HG02973 (cell line): ENCODE data around the gene PPY.
"Not testable (repeated sequence)": the region's sequence is repeated elsewhere in the genome, so short reads cannot be mapped to it uniquely, and the experiment has no call there.

Experiments used
- ATAC-seq: cut with Tn5 transposase; IDR thresholded peaks from one replicate; pipeline ENCODE4 v1.9.1; 2021; ENCODE audit warnings: moderate library complexity; ENCODE audit not compliant: unreplicated experiment

Gene PPY, protein sequence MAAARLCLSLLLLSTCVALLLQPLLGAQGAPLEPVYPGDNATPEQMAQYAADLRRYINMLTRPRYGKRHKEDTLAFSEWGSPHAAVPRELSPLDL

DNA sequence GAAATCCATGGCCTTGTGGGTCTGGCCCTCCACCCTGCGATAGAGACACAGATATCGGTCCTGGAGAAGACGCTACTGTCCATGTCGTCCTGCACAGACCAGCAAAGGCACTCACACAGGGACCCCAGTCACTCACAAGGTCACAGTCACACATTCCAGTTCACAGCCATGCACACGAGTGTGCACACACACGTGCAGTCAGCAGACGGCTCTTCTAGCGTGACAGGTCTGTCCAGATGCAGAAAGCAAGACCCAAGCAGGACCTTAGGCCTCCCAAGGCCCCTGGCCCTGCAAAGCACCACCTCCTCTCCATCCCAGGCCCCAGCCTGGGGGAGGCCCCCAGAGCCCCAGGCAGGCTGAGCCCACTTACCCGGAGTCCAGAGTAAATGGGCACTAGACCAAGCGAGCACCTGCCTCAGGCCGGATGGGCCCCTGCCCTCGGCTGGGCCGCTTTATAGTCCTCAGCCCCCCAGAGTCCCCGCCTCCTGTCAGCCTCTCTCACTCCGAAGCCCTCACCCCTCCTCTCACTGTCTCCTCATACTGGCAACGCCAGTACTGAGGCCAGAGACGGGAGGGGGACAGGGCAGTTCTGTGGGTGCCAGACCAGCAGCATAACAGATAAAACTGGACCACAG lies at the start of gene PPY:
TSS of gene PPY (minus strand) at position 426 of the 635 bp plus-strand sequence. CDS start 822 bp downstream, outside the sequence.
- ATAC-seq: no peak

DNA sequence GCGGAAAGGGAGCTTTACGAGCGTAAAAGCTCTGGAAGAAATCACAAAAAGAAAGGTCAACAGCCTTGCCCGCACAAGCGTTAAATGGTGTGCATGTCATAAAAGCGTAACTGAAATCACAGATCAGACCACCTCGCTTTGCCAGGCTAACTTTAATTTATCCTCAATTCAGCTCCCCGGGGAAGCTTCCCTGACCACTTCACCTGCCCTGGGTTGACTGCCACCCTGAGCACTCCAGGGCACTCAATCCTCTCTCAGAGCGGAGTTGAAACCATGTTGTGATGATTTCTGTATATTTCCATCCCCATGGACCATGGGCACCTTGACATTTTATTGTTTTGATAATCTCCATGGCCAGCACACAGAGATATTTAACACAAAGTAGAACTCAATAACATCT lies 46.0 kb upstream of the PPY start:
- no peak for ATAC-seq

DNA sequence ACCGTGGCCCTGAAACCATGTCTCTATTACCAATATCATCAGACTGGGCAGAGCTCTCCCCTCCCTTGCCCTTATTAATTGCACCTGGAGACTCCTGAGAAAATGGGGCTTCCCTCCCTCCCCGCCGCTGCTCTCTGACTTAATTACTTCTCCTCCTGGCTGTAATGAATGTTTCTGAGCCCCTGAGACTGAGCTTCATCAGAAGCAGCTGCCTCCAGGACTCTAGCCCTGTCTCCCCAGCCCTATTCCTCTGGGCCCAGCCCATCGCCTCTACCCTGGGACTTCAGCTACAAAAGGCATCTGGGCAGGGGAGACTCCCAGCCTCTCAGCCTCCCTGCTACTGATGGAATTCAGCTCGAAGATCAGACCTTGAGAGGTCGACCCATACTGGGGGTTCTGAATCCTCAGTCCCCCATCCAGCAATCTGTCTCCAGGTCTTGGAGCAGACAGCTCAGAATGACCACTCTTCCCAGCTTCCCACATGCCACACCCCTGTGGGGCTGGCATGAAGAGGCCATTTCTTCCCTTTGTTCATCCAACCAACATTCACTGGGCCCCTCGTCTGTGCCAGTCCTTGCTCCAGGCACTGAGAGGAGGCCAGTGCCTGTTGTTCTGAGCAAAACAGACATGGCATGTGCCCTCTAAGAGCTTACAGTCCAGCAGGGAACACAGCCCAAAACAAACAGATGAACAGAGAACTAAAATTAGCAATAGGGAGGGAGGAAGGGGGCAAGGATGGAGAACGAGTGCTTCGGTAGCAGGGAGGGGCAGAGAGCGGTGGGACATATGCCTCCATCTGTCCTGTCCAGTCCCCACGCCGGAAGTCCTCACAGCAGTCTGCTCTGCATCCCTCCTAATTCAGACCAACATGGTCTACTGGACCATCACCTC lies 45.1 kb upstream of the PPY start:
- ATAC-seq: no peak

DNA sequence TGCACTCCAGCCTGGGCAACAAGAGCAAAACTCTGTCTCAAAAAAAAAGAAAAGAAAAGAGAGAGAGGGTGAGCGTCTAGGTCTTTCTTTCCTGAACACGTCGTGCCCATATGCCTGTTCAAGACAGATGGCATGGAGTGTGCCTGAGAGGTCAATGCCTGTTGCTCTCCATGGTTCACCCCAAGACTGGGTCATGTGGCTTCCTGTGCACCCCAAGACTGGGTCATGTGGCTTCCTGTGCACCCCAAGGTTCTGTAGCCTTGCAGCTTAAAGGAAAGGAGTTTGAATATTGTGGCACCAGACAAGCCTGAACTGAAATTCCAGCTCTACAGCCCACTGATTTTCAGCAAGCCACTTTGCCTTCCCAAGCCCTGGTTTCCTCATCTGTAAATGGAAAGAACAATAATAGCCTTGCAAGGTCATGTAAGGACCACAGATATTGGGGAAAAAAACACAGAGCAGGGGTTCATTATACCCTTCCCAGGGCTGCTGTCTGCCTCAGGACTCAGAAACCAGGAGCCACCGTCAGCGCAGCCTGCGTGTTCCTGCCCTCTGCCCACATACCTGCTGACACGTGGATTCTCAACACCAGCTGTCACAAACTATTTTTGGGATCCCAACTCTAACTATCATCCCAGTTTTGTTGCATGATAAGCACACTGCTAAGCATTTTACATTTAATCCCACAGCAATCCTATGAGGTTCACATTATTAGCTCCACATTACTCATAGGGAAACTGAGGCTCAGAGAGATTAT lies 44.1 kb upstream of the PPY start:
- ATAC-seq: no peak

DNA sequence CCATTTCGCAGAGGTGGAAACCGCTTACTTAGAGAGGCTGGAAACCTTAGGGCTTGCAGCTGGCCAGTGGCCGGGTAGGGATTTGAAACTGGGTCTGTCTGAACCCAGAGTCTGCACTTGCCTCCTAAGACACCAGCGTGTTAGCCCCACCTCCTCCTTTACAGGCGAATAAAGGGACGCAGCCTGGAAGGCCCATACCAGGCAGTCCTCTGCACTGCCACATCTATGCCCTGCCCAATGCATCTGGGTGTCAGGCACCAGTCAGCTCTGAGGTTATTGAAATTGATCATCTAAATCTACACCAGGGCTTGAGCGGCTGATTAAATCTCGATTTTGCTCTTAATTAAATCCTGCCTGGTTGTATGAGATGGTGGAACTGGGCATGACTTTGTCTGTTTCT lies 42.2 kb upstream of the PPY start:
- ATAC-seq: no peak

DNA sequence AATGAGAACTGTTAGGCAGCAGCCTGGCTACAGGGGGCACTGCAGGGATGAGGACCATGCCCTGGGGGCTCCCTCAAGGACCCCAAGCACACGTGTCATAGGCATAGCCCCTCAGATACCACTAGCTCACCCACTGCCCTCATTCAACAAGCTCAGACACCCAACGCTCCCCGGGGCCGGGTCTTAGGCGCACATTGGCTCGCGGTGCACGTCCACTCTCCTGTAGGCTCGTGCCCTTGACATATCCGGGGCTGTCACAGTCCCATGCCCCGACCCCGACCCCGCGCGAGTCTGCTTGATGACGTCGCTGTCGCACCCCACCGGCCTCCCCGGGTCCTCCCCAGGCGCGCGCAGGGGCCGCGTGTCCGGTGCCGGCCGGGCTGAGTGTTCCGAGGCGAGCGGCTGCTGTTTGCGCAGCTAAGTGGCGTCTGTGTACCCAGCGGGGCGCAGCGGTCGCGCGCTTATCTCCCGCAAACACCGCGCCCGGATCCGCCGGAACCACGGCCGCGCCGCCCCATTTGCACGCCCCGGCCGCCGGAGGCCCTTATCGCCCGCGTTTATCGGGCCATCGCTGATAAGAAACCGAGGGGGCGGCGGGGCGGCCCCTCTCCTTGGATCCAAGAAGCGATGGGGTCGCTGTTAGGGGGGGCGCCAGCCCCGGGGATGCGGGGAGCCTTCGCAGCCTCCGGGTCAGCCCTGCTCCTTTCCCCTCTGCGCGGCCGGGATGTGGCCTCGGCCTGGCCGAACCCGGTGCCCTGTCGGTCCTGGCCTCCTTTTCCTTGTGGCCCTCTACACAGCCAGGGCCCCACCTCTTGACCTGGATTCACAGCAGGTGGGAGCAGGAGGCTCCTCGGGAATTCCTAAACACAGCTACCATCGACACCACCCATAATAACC lies 41.5 kb upstream of the PPY start:
- ATAC-seq: no peak

DNA sequence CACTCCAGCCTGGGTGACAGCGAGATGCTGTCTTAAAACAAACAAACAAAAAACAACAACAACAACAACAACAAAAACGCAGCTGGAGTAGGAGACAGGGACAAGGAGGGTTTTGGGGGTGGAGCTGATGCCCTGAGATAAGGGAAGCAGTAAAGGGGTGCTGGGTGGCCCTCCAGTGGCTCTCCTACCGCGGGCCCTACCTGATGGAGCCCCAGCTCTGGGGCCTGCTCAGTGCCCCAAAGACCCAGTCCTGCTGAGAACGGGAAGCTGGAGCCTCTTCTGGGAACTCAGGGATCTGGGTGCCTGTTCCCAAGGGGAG lies 40.9 kb upstream of the PPY start:
- ATAC-seq: no peak

DNA sequence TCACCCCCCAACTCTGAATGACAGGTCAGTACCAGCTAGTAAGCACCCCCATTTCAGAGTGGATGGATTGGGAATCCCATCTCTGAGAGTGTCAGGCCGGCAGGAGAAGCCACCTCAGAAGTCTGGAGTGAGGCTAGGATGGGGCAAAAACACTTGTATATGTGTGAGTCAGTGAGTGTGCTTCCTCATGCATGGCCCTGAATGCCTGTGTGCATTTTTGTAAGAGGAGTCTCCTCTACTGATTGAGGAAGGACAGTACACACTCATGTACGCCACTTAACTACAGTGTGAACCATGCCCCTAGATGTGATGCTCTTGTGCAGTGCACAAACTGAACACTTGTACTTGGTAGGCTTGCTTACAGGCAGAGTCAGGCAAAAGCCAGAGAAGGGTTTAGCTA lies 39.9 kb upstream of the PPY start:
- no peak for ATAC-seq

DNA sequence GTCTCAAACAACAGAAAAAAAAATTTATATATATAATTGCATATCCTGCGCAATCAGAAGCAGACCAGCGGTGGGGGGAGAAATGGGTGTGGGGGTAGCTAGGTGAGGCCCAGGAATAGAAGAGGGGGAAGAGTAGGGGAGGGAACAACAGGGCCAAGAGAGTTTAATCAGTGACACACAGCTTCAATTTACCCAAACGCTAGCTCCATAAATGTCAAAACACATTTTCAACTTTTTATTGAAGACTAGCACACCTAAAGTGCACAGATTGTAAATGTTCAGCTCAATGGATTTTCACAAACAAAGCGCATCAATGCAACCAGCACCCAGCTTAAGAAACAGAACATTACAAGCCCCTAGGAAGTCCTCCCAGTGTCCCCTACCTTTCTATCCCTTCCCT lies 37.4 kb upstream of the PPY start:
- ATAC-seq: no peak

DNA sequence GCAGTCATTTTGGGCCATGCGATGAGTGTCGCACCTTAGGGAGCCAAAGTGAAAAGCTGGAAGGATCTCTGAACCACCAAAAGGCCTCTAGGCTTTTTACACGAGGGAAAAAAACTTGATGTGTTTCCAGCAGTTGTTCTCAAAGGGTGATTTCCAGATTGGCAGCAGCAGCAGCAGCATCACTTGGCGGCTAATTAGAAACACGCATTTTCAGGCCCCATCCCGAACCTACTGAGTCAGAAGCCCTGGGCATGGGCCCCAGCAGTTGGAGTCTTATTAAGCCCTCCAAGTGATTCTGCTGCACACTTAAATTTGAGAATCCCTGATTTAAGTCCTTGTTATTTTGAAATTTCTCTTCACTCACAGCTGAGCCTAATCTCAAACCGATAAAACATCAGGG lies 36.7 kb upstream of the PPY start:
- ATAC-seq: no peak

DNA sequence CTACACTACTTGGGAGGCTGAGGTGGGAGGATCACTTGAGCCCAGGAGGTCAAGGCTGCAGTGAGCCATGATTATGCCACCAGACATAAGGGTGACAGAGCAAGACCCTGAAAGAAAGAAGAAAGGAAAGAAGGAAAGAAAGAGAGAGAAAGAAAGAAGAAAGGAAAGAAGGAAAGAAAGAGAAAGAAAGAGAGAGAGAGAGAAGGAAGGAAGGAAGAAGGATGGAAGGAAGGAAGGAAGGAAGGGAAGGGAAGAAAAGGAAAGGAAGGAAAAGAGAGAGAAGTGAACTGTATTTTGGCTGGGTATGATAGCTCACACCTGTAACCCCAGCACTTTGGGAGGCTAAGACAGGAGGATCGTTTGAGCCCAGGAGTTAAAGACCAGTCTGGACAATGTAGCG lies 35.8 kb upstream of the PPY start:
- no peak for ATAC-seq

DNA sequence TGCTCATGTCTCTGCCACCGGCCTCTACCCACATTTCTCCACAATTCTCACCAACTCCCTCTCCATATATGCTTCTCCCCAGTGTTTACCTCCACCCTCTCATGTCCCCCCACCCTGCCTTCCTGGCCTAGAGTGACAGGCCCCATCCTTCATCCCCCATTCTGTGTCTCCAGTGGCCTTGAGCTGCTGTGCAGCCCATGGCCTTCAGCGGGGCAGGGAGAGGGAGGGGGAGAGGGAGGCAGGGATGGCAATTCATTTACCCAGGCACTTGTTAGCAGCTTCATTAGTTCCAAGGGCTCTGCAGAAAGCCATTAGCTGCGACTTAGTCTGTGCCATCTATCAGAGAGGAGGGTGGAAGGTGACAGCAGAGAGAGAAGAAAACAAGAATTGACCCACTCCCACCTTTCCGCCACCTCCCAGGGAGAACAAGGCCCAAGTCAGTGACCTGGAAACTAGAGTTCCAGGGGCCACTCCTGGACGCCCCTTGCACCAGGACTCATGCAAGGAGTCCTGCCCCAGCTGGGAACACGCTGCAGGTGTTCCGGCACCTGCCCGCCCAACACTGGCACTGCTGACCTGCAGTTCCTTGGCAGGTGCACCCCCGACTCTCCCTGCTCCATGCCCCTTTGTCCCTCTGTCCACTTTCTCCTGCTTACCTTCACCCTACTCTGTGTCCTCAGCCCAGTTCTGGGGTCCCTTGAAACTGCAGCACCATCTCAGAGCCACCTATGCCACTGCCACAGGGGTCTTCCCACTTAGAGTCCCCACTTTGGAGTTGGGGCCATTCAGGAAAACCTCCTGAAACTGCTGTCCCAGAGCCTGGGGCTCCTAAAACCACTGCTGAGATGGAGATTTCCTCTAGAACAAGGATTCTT lies 34.9 kb upstream of the PPY start:
- no peak for ATAC-seq

DNA sequence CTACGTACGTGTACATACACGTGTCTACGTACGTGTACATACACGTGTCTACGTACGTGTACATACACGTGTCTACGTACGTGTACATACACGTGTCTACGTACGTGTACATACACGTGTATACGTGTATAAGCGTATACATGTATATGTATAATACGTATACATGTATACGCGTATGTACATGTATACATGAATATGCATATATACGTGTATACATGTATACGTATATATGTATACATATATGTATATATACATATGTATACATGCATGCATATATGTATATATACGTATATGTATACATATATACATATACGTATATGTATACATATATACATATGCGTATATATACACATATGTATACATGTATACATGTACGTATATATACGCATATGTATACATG lies 33.6 kb upstream of the PPY start:
- ATAC-seq: no peak

DNA sequence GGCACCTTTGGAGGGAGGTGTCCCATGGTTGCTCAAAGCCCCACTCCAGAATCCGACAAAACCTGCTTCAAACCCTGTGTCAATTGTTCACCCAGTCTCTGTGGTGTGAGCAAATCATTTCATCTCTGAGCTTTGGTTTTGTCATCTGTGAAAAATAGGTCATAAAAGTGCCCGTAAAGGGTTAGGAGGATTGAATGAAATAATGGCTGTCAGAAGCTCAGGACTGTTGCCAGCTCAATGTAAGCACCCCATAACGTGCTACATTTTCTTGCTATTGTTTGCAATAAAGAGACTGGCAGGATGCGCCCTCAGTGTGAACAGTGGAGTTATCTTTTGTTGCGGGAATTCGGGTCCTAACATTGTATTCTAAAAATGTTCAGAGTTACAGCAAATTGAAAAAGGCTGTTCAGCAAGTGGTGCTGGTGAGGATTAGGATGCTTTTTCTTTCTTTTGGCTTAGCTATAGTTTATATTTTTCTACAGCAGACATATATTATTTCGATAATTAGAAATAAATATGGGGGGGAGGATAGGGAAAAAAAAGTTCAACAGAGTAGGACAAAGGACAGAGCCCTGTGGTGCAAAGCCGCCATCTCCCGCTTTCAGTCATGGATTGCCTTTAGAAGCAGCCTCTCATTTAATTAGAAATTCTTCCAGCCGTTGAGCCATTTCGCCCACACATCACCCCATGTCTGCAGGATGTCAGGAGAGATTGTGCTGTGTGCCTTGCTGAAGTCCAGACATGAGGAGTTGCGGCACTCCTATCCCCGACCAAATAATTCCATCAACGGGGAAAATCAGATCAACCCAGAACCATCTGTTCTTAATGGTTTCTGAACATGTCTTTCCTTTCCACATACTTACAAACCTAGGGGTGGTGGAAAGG lies 32.3 kb upstream of the PPY start:
- no peak for ATAC-seq

DNA sequence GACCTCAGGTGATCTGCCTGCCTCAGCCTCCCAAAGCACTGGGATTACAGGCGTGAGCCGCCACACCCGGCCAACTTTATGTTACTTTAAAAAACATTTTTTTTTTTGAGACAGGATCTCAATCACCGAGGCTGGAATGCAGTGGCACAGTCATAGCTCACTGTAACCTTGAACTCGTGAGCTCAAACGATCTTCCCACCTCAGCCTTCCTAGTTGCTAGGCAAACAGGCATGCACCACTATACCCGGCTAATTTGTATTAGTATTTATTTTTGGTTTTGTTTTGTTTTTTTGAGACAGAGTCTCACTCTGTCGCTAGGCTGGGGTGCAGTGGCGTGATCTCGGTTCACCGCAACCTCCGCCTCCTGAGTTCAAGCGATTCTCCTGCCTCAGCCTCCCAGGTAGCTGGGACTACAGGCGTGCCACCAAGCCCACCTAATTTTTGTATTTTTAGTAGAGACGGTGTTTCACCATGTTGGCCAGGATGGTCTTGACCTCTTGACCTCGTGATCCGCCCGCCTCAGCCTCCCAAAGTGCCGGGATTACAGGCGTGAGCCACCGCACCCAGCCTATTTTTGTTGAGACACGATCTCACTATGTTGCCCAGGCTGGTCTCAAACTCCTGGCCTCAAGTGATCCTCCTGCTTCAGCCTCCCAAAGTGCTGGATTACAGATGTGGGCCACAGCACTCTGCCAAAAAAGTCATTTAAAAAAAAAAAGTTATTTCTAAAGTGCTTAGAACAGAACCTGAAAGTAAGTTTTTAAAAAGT lies 30.4 kb upstream of the PPY start:
- not testable (repeated sequence) for ATAC-seq

DNA sequence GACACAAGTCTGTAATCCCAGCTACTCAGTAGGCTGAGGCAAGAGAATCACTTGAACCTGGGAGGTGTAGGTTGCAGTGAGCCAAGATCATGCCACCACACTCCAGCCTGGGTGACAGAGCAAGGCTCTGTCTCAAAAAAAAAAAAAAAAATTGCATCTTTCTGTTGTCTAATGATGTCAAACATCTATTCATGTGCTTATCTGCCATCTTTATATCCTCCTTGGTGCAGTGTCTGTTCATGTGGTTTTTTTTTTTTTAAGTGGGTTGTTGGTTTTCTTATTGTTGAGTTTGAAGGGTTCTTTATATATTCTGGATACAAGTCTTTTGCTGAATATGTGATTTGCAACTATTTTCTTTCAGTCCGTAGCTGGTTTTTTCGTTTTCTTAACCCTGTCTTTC lies 29.2 kb upstream of the PPY start:
- ATAC-seq: not testable (repeated sequence)

DNA sequence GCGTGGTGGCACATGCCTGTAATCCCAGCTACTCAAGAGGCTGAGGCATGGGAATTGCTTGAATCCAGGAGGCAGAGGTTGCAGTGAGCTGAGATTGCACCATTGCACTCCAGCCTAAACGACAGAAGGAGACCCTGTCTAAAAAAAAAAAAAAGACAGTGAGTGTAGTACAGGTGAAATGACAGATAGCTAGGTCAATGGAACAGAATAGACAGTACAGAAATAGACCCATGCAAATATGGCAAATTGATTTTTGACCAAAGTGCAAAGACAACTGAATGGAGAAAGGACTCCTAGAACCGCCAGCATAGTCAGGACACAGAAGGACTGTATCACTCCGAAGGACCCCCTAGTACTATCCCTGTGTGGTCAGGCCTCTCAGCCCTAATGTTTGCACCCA lies 28.1 kb upstream of the PPY start:
- no peak for ATAC-seq

DNA sequence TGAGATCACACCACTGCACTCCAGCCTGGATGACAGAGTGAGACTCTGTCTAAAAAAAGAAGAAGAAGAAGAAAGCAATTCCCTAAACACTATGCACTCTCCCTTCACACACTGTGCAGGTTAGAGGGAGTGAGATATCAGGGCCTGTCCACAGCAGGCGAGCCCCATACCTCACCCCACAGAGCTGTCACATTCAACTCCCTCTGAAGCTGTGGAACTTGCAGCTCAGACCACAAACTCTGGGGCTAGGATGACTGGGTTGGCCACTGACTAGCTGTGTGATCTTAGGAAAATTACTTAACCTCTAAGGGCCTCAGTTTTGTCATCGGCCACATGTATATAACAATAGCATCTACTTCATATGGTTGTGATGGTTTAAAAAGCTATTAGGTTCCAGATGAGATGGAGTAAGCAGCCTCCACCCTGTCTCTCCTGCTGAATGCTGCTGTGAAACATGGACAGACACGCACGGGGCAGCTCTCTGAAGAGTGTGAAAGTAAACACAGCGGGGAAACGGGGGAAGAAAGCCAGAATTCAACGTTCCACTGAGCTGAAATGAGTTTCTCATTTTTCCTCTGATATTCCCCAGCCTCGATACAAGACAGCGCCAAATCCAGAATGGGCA lies 25.1 kb upstream of the PPY start:
- ATAC-seq: no peak
